Measurements from ENCODE around the gene ABLIM1. TPM values are rescaled to one million over a fixed set of nuclear protein-coding genes. Genes with fewer than 3 reads are reported as not detected.
A peak's percentile ranks its signal among the peaks of the same experiment; 100 is the strongest.

ABLIM1 gene
- total RNA-seq, 6 experiments from 2014 or later: 38.8 to 76.5 (median 50.6) TPM

DNA sequence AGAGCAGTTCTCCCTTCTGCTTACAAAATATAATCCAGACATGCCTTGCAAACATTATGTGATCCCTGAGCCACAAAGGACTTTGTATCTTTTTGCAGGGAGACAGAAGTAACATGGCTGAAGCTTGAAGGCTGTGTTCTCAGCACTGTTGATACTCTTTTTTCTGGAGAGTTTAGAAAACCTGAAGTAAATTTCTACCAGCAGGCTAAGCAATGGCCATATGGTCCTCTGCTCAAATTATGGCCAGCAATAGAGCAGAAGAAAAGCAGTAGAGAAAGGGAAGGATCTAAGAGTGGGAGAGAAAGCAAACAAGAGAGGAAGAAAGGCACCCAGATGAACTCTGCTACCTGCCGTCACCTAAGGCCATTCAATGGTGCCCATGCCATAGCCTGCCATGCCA lies 98.4 kb downstream of the ABLIM1 start:
- Histone ChIP-seq H3K36me3 (peaks cover 0 to 3% (median 0%) of the 10 kb centered on the region in 4 donors), H3K27ac (peak overlapping the region in 1 of 3 donors; percentile 37), H3K27me3 (no peaks in the 10 kb centered on the region), H3K9me3 (no peaks in the 10 kb centered on the region), H3K4me1 (peaks cover 0 to 25% (median 4%) of the 10 kb centered on the region in 4 donors), H3K4me3 (no peak overlapping the region)
- WGBS (ENCODE audit: insufficient coverage, low coverage, low lambda C conversion rate, missing lambda C conversion rate): no CpG with 5 or more reads among the region's 1 CpG
- intact Hi-C loops (cut with DNase I): no loop called here
- DNase-seq: no peak
- ATAC-seq: peak in 1 of 4 donors; percentile 31
- TF ChIP-seq CTCF (IDR thresholded peaks at IDR 0.05) (no peak), POLR2A (IDR thresholded peaks at IDR 0.05) (no peak)

DNA sequence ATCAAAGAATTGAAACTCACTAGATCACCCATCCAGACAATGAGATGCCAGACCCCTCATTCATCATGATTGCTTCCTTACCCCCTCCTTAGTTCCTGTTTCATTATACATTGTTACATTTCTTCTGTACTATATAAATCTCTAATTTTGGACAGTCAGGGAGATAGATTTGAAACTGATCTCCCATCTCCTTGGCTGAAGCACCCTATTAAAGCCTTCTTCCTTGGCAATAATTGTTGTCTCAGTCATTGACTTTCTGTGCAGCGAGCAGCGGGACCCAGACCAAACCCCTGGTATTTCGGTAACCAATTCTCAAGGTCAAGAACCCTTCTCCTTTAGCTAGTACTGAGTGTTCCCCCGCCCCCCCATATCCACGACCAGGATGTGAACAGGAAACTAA lies 100.2 kb downstream of the ABLIM1 start:
- DNase-seq: no peak
- Histone ChIP-seq H3K9me3 (no peaks in the 10 kb centered on the region), H3K4me1 (peaks cover 0 to 25% (median 4%) of the 10 kb centered on the region in 4 donors), H3K36me3 (peaks cover 0 to 3% (median 0%) of the 10 kb centered on the region in 4 donors), H3K4me3 (no peak overlapping the region), H3K27ac (no peak overlapping the region), H3K27me3 (no peaks in the 10 kb centered on the region)
- TF ChIP-seq CTCF (IDR thresholded peaks at IDR 0.05): no peak
- TF ChIP-seq POLR2A (IDR thresholded peaks at IDR 0.05): no peak
- intact Hi-C loops (cut with DNase I): no loop called here
- ATAC-seq: no peak
- 91% methylated on average over 5 of the region's 5 CpGs for WGBS (ENCODE audit: insufficient coverage, low coverage, low lambda C conversion rate, missing lambda C conversion rate)

GRCh38 chr10:114556236-114557122 lies 101.6 kb downstream of the ABLIM1 start:
- no peak for TF ChIP-seq POLR2A (IDR thresholded peaks at IDR 0.05)
- TF ChIP-seq CTCF (IDR thresholded peaks at IDR 0.05): no peak
- H3K36me3 ChIP-seq: peaks cover 0 to 3% (median 0%) of the 10 kb centered on the region in 4 donors
- no peaks in the 10 kb centered on the region for H3K27me3 ChIP-seq
- H3K4me3 ChIP-seq: no peak overlapping the region
- DNase-seq (no peak), ATAC-seq (peak; percentile 62 to 70 (median 67))
- no peaks in the 10 kb centered on the region for H3K9me3 ChIP-seq
- peak overlapping the region; percentile 5 to 76 (median 48) for H3K27ac ChIP-seq
- H3K4me1 ChIP-seq: peaks cover 0 to 32% (median 8%) of the 10 kb centered on the region in 4 donors
- intact Hi-C loops (cut with DNase I): no loop called here
- 77% methylated on average over 8 of the region's 9 CpGs for WGBS (ENCODE audit: insufficient coverage, low coverage, low lambda C conversion rate, missing lambda C conversion rate)

DNA sequence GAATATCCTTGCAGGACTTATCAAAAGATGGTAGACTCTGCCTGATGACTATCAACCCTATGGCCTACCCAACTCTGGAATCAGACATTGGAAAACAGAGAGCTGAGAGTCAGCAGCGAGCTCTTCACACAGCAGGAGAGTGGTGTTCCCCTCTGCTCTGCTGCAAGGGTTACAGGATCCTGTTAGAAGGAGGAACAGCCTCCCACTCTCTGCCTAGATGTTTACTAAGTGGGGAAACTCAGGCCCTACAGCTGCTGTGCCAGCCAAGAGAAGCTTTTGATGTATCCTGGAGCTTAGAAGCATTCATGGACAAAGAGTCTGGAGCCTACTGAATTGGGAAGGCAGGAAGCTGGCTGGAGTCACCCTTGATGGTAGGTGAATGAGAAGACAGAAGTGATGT lies 104.6 kb downstream of the ABLIM1 start:
- Histone ChIP-seq H3K36me3 (peaks cover 0 to 3% (median 0%) of the 10 kb centered on the region in 4 donors), H3K4me3 (no peak overlapping the region), H3K9me3 (no peaks in the 10 kb centered on the region), H3K27ac (no peak overlapping the region), H3K27me3 (no peaks in the 10 kb centered on the region), H3K4me1 (peaks cover 0 to 24% (median 12%) of the 10 kb centered on the region in 4 donors)
- no CpG with 5 or more reads among the region's 1 CpG for WGBS (ENCODE audit: insufficient coverage, low coverage, low lambda C conversion rate, missing lambda C conversion rate)
- TF ChIP-seq CTCF (IDR thresholded peaks at IDR 0.05): no peak
- TF ChIP-seq POLR2A (IDR thresholded peaks at IDR 0.05): no peak
- intact Hi-C loops (cut with DNase I): no loop called here
- no peak for DNase-seq
- no peak for ATAC-seq
